Sciatic nerve (tissue), 2 donors: ENCODE measurements around the gene KTN1. TPM values are rescaled to one million over a fixed set of nuclear protein-coding genes. Genes with fewer than 3 reads are reported as not detected.

ENCODE experiments used
- ATAC-seq: fragments of 200-7000 bp; cut with Tn5 transposase; one replicate; pipeline ENCODE4 v1.9.1; 2020; ENCODE audit warnings: mild to moderate bottlenecking, moderate library complexity
- DNase-seq: peaks from one replicate; pipeline ENCODE4 v3.0.0-alpha.2; 2020; ENCODE audit warnings: low spot score
- intact Hi-C: fragments of 100-400 bp; cut with DNase I; formaldehyde crosslinking; loops from one replicate; pipeline ENCODE4 v1.14.2; 2022
- total RNA-seq: library from RNA; stranded (reverse); fragmentation: NEBNext Ultra II Directional; extraction: Animal tissue kit (Norgen Biotek cat#: 25700); gene quantifications from one replicate; pipeline ENCODE4 v1.2.1, GENCODE V29; 2021
- donor health status: DM: no; HTN: no; CAD: no.
- donor health status: DM: no; HTN: no; CAD: no.

The KTN1 gene, protein sequence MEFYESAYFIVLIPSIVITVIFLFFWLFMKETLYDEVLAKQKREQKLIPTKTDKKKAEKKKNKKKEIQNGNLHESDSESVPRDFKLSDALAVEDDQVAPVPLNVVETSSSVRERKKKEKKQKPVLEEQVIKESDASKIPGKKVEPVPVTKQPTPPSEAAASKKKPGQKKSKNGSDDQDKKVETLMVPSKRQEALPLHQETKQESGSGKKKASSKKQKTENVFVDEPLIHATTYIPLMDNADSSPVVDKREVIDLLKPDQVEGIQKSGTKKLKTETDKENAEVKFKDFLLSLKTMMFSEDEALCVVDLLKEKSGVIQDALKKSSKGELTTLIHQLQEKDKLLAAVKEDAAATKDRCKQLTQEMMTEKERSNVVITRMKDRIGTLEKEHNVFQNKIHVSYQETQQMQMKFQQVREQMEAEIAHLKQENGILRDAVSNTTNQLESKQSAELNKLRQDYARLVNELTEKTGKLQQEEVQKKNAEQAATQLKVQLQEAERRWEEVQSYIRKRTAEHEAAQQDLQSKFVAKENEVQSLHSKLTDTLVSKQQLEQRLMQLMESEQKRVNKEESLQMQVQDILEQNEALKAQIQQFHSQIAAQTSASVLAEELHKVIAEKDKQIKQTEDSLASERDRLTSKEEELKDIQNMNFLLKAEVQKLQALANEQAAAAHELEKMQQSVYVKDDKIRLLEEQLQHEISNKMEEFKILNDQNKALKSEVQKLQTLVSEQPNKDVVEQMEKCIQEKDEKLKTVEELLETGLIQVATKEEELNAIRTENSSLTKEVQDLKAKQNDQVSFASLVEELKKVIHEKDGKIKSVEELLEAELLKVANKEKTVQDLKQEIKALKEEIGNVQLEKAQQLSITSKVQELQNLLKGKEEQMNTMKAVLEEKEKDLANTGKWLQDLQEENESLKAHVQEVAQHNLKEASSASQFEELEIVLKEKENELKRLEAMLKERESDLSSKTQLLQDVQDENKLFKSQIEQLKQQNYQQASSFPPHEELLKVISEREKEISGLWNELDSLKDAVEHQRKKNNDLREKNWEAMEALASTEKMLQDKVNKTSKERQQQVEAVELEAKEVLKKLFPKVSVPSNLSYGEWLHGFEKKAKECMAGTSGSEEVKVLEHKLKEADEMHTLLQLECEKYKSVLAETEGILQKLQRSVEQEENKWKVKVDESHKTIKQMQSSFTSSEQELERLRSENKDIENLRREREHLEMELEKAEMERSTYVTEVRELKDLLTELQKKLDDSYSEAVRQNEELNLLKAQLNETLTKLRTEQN (N-terminal part only)
- 243 TPM for total RNA-seq

DNA sequence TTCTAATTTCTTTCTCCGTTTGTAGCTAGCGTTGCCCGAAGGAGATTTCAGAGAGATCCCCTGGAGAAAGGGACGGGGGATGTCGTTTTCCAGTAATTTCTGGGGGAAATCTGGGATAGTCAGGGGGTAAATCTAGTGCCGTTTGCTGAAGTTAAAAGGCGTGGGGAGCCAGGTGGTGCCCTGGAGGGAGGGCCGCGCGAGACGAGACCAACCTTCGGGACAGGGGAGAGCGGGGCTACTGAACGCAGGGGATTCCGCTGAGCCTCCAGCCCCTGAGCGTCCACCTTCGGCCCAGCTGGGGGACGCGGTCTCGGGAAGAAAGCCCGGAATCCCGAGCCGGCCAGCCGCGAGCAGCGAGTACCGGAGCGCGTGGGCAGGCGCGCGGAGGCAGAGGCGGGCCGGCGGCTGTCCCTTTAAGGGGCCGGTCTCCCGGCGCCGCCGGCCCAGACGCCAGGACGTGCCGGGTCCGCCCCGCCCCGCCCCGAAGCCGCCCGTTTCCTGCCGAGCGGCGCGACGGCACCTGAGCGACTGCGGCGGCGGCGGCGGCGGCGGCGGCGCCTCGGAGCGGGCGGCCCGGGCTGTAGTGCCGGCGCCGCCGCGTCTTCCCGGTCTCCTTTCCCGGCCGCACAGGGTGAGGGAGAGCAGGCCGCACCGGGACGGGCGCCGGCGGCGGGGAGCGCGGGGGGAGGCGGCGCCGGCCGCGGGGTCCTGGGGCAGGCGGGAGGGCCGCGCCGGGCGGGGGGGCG lies at the start of gene KTN1:
Gene KTN1 (plus strand): TSS at position 484 of the 746 bp plus-strand sequence. CDS start 31,842 bp downstream, outside the sequence.
- intact Hi-C loops = no loop called here
- ATAC-seq (peak; percentile 96), DNase-seq (peak; percentile 89)

DNA sequence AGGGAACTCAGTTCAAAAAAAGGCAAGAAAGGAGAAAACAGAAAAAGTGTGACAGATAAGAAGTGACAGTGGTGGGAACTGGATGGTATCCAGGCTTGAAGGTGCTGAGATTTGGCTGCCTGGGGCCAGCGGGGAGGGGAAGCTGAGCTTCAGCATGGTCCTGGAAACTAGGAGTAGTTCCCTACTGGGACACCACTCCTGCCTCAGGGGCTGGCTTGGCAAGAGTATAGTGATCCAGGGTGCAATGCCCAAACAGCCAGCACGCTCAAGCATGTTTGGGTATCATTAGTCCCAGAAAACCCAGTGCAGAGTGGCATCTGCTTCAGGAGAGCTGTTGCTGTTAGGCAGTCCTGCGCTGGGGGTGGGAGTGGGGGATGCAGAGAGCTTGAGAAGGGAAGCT lies 49.5 kb upstream of the KTN1 start:
- intact Hi-C loops = no loop called here

DNA sequence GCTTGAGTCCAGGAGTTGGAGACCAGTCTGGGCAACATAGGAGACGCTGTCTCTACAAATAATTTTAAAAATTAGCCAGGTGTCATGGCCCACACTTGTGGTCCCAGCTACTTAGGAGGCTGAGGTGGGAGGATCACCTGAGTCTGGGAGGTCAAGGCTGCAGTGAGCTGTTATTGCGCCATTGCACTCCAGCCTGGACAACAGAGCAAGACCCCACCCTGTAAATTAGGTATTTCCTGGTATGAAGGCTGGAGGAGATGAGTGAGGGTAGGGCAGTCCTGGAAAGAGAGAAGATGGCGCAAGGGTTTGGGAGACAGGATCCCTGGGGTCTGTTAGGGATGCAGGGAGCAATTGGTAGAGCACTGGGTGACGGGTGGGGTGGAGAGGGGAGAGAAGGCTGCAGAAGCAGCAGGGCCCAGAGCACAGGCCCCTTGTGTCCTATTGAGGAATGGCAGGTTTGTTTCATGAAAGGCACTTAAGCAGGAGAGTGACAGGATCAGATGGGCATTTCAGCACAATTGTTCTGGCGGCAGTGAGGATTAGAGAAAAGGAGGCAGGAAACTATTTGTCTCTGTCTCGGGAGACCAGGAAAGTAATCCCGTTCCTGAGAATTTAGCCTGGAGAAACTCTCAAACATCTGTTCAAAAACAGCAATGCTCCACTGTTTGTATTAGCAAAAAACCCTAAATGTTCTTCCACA lies 47.2 kb upstream of the KTN1 start:
- DNase-seq = no peak
- intact Hi-C loops = no loop called here
- no peak for ATAC-seq

More for the DNA sequence above, 49.5 kb upstream of the KTN1 start:
- ATAC-seq = no peak
- no peak for DNase-seq

DNA sequence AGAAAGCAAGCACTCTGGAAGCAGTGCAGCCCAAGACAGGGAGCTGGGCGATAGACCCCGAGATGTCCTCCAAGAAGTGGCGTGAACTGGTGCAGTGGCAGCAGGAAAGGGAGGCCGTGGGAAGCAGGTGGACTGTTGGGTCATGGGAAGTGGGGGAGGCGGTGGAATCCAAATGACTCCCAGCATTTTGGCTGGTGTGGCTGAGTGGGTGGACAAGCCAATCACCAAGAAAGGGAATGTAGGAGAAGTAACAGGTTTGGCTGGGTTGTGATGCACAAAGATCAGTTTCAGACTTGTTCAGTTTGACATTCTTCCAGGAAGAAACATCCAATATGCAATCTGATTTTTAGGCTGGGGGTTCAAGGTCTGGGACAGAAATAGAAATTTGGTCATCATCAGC lies 46.0 kb upstream of the KTN1 start:
- no peak for DNase-seq
- ATAC-seq = no peak
- intact Hi-C loops = no loop called here

DNA sequence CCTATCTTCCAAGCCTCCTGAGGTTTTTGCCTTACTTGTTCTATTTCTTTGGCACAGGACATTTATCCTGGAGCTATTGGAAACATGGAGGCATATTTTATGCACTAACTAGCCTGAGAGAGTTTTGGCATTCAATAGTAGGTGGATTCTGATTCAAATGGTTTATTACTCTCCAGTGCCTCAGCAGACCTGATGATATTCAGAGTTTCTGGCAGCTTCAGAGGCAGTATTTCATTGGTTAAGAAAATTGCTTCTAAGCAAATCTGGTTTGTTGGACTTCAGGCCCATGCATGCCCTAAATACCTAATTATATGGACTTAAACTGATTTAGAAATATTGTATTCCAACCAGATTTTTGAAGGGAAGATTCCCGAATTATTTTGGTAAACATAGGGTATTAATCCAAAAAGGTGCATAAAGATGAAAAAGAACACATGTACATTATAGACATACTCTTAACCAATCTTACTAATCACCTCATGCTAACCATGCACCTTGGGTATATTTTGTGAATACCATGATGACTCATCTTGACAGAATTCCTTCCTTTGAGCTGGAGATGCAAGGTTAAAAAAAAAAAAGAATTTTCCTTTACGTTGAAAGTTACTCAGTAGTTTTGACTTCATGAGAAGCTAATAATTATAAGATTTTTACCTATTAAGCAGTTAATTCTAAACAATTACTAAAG lies 44.3 kb upstream of the KTN1 start:
- intact Hi-C loops = no loop called here
- DNase-seq = no peak
- ATAC-seq = no peak

DNA sequence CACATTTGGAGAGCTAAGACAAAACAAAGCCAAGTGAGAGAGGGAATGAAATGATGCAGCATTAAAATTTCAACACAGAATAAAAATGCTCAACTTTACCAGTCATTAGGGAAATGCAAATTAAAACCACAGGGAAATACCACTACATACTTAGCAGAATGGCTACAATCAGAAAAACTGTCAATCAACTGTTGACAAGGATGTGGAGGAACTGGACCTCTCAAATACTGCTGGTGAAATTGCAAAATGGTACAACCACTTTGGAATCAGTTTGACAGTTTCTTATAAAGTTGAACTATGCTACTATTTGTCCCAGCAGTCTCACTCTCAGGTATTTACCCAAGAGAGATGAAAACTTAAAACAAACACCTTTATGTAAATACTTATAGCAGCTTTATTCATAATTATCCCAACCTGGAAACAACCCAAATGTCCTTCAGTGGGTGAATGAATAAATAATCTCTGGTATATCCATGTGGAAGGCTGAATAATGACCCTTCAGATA lies 43.8 kb upstream of the KTN1 start:
- no peak for DNase-seq
- ATAC-seq = no peak
- intact Hi-C loops = no loop called here

DNA sequence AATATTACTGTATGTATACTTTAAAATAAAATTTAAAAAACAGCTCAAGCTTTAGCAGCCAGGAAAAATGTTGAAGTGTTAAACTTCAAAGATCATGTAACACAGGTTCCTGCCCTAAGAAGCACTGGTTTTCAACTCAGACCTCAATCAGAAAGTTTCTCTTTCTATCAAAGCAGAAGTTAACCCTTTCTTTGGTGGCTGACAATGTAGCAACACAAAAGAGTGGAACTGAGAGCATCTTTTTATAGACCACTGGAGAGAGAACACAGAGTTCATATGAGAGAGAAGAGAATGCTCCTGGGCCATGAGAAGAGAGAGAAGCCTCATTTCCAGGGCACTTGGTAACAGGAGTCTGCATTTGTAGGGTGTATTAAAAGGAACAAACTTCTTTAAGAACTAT lies 42.2 kb upstream of the KTN1 start:
- DNase-seq = no peak
- intact Hi-C loops = no loop called here

GRCh38 chr14:55539975-55540374 lies 40.0 kb upstream of the KTN1 start:
- intact Hi-C loops = no loop called here
- ATAC-seq = no peak
- no peak for DNase-seq

More for the DNA sequence above, 42.2 kb upstream of the KTN1 start:
- ATAC-seq = no peak

- intact Hi-C loops = no loop called here
- DNase-seq (no peak), ATAC-seq (no peak)
These were observed 38.9 kb upstream of the KTN1 start for GRCh38 chr14:55540847-55541773.

GRCh38 chr14:55545779-55546178 lies 34.2 kb upstream of the KTN1 start:
- ATAC-seq = no peak

DNA sequence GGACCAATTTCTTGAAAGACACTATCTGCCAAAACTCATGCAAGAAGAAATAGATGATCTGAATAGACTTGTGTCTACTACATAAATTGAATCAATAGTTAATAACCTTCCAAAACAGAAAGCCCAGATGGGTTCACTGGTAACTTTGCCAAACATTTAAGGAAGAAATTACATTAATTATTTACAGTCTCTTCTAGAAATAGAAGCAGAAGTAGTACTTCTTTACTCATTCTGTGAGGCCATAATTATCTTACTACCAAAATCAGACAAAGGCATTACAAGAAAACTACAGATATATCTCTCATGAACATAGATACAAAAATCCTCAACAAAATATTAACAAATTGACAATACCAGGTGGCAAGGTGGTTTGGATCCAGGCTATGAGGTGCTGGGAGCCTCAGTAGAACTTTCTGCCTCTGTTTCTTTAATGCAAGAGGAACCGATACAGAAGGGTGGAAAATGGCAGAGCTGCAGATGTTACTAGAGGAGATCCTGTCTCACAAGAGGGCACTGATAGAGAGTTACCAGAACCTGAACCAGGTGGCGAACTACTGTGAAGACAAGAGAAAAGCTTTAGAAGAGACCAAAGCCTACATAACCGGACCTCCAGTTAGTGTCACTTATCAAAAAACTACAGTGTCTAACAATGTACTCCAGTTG lies 33.7 kb upstream of the KTN1 start:
- no peak for DNase-seq
- no peak for ATAC-seq
- intact Hi-C loops = no loop called here

More at GRCh38 chr14:55545779-55546178, 34.2 kb upstream of the KTN1 start:
- no peak for DNase-seq
- intact Hi-C loops = no loop called here

- DNase-seq (no peak), ATAC-seq (no peak)
- intact Hi-C loops = no loop called here
These were observed 32.2 kb upstream of the KTN1 start for GRCh38 chr14:55547650-55548315.

- ATAC-seq (no peak), DNase-seq (no peak)
These were observed 26.2 kb upstream of the KTN1 start for GRCh38 chr14:55553791-55554190.

GRCh38 chr14:55556929-55557623 lies 22.9 kb upstream of the KTN1 start:
- intact Hi-C loops = no loop called here
- ATAC-seq (peak; percentile 36), DNase-seq (peak; percentile 63)

More at GRCh38 chr14:55553791-55554190, 26.2 kb upstream of the KTN1 start:
- intact Hi-C loops = no loop called here

DNA sequence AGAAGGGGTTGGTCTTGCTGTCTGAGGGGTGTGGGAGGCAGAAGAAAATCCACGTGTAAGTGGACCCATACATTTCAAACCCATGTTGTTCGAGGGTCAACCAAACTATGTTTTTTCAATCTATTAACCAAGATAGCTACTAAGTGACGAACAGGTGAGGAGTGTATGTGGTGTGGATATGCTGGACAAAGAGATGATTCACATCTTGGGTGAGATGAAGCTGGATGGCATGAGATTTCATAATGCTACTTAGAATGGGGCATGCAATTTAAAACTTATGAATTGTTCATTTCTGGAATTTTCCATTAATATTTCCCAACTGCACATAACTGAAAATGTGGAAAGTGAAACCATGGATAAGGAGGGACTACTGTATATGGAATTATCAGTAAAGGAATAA lies 17.9 kb upstream of the KTN1 start:
- ATAC-seq = no peak
- intact Hi-C loops = no loop called here
- DNase-seq = no peak
